NCI-H460 (cell line): ENCODE data around the gene ZMIZ1. TPM values are rescaled to one million over a fixed set of nuclear protein-coding genes. Genes with fewer than 3 reads are reported as not detected.

Experiments used
- DNase-seq: peaks from one replicate; pipeline ENCODE4 v3.0.0-alpha.2; 2016; ENCODE audit warnings: low read depth; ENCODE audit errors: extremely low read depth
- total RNA-seq: library from RNA; depleted of rRNA; stranded (reverse); fragments of >200 nt; shearing (Covaris generic); gene quantifications from 2 replicates; pipeline ENCODE4 v1.2.3, GENCODE V29; 2014

The ZMIZ1 gene
- total RNA-seq, 1 experiment from 2014 or later: 33.8 TPM

DNA sequence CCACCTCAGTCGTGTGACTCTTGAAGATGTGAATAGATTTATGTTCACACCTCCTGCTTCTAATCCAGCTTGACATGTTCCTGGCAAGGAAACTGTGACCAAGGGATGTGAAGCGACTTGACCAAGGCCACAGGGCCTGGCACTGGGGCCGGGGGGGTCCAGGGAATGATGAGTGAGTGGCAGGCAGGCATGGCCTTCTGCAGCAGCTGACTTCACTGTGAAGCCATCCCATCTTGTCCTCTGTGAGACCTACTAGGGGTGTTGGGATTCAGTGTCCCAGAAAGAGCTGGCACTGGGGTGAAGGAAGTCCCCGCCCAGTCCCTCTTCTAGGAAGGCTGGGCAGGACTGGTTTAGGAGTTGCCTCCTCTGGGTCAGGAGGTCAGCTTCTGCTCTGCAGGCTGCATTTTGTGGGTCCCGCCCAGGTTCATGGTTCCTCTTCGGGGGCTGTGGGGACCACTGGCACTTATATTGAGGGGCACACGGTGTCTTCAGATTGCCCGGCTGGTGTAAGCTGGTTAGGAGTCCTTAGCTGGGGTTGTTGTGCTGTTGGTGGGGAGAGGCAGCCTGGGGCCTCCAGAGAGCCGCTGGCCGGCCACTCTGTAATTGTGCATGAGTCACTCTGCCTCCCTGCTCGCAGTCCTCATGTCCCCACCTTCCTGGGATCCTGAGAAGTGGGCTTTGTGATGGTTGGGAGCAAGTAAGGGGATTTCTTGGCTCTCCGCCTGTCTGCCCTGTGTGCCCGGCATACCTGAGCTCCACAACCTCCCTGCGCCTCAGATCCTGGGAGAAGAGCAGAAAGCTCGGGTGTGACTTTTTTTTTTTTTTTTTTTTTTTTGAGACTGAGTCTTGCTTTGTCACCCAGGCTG, 11.0 kb downstream of the ZMIZ1 start:
- DNase-seq: no peak

GRCh38 chr10:79081353-79082034, 12.7 kb downstream of the ZMIZ1 start:
- no peak for DNase-seq

GRCh38 chr10:79082035-79082373, 13.2 kb downstream of the ZMIZ1 start:
- no peak for DNase-seq

DNA sequence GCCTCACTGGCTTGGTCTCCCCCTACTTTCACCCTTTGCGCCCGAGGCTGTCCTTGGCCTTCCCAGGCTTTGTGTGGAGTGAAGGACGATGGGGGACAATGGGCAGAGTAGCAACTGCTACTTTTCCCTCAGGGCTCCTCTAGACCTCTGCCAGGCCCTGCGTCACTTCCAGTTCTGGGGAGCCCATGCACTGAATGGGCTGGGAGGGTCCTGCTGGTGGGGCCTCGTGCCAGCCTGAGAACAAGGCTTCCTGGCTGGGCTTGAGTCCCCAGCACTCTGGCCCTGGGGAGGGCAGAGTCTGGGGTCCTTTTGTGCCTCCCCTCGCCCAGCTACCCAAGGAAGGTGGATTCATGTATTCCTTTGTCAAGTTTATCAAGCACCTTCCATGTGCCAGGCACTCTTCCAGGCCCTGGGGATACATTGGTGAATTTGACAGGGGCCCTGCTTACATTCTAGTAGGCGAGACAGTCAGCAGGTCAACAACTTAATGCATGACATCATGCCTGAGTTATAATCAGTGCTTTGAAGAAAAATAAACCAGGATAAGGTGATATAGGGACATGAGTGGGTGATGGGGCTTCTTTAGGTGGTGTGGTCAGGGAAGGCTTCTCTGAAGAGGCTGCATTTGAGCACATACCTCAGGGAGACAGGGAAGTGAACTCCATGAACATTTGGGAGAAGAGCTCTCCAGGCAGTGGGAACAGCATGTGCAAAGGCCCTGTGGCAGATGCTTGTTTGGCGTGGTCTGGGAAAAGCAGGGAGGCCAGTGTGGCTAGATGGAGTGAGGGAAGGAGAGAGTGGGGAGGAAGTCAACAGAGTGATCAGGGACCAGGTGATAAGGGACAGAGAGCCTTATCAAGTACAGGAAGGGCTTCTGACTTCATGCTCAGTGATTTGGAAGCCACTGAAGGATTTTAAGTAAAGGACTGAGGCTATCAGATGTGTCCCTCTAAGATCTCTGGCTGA, 14.1 kb downstream of the ZMIZ1 start:
- DNase-seq: no peak

GRCh38 chr10:79084012-79084971, 15.5 kb downstream of the ZMIZ1 start:
- peak; percentile 68 for DNase-seq

DNA sequence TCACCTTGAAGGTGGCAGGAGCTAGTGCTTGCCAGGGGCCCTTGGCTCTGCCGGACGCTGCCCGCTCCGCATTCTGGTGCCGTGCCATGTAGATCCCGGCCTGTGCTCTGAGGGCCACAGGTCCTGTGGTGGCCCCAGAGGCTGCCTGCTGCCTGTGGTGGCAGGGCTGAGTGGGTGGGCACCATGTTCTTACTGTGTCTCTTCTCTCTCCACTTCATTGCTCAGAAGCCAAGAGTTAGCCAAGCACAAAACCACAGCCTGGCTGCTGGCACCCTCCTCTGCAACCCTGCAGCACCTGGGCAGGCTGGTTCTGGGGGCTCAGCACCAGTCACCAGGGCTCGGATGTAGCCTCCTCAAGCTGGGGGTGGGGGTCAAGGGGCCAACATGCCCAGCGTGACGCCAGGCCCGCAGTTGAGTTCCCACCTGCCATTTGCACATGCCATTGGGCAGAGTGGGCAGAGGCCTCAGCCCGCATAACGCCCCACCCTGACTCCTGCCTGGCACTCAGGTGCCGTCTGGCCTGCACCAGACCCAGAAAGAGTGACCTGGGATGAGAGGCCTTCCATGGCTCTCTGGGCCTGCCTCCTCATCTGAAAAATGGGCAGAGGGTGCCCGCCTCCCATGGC, 16.3 kb downstream of the ZMIZ1 start:
- no peak for DNase-seq

- DNase-seq: no peak
These were observed 18.1 kb downstream of the ZMIZ1 start for GRCh38 chr10:79086822-79087221.

GRCh38 chr10:79087721-79088120, 19.0 kb downstream of the ZMIZ1 start:
- DNase-seq: no peak

DNA sequence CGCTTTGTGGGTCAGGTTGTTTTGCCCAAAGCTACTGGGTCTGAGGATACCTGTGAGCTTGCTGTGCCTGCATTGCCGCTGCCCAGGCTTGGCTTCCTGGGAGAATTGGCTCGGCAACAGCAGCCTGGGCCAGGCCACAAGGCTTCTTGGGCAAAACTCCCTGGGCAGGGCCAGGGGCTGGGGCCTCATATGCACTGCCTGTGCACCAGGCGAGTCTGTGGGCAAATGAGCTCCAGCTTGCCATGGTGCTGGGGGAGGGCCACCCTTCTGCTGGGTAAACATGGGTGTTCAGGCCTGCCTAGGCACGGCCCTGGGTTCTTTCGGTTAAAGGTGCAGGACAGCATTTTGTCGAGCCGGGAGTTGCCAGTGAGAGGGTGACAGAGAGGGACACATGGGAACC, 19.4 kb downstream of the ZMIZ1 start:
- no peak for DNase-seq

DNA sequence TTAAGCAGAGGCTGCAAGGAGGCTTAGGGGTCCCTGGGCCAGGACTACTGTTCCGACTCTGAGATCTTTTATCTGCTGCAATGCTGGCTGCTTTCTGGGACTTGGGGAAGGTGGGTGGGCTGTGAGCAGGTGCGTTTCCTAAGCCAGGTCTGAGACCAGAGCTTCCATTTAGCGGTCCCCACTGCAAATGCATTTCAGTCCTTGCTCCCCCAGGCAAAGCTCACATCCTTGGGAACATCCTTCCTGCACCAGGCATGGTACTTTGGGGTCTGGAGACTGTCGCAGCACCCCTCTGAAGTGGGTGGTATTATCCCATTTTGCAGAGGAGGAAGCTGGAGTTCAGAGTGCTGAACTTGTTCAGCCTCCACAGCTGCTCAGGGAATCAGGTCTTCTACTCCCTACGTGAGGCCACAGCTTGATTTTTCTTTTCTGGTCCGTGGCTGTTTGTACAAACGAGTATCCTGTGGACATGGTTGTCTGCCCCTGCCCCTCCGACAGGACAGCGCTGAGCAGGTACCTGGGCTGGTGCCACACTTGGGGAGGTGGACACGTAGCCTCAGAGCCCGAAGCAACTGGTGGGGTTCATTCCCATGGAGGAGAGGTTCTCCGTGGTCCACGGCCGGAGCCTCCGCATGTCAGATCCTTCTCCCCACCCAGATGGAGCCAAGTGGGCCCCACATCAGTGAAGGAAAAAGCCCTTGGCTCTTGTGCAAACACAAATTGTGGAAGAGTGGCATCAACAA, 20.0 kb downstream of the ZMIZ1 start:
- DNase-seq: no peak

DNA sequence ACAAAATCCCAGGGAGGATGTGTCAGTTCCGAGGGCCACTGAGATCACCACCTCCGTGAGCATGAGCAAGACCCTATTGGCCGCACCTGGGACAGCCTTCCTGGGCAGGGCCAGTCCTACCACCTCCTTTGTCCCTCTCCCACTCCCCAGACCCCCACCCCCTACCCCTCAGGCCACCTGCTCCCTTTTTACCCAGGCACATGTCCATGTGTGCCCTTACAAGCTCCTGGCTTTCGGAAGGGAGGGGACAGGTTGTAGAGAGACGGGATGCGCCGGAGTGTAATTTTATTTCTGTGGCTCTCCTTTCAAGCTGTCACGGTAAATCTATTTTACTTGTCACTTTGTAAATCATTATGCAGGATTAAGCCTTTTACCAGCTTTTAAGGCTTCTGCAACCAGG, 20.9 kb downstream of the ZMIZ1 start:
- no peak for DNase-seq

DNA sequence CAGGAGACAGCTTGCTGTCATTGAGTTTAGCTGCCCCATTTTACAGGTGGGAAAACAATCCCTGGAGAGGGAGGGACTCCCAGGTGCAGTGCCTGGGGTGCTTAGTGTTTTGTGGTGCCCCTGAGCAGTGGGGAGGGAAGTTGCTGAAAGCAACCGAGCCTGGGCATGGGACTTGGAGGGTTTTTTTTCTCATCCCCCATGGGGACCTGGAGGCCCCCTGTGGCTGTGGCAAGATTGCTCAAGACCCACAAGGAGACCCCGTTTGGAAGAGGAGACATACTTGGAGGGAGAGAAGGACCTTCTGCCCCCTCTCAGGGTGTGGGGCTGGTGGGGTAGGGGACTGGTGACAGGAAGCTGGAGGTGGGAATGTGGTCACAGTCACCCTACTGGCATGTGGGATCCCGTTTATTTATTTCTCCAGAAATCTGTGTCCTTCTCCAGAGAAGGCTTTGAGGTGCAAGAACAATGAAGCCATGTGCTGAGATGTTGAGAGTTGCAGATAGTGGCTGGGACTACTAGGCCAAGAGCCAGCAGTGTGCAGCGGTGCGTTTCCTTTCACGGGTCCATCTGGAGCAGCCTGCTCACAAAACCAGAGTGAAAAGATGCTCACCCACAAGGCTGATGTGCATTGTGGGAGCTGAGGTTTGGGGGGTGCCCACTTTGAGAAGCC, 21.5 kb downstream of the ZMIZ1 start:
- no peak for DNase-seq

GRCh38 chr10:79092292-79092896, 23.6 kb downstream of the ZMIZ1 start:
- no peak for DNase-seq

GRCh38 chr10:79093658-79094411, 25.1 kb downstream of the ZMIZ1 start:
- peak; percentile 58 for DNase-seq

DNA sequence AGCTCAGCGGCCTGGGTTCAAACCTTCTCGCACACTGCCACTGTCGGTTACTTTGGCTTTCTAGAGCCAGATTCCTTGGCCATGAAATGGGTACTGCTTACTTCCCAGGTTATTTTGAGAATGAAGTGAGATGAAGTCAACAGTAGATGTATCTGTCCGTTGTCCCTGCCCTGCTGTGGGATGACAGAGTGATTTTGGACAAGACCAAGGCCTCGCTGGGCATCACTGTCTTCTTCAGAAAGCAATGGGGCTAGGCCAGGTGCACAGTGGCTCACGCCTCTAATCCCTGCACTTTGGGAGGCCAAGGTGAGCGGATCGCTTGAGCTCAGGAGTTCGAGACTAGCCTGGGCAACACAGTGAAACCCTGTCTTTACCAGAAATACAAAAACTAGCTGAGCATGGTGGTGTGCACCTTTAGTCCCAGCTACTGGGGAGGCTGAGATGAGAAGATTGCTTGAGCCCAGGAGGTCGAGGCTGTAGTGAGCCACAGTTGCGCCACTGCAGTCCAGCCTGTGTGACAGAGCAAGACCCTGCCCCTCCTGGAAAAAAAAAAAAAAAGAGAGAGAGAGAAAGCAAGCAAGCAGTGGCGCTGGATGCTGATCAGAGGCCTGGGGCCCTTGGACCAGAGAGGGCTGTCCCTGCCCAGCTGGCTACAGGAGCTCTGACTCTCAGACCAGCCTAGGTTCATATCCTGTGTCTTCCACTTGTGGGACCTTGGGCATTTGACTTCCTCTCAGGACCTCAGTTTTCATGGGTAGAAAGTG, 25.8 kb downstream of the ZMIZ1 start:
- DNase-seq: no peak

GRCh38 chr10:79095316-79095715, 26.6 kb downstream of the ZMIZ1 start:
- no peak for DNase-seq
